ENCODE data around the gene GCA. TPM values are rescaled to one million over a fixed set of nuclear protein-coding genes. Genes with fewer than 3 reads are reported as not detected.

GCA gene
- total RNA-seq, 1 donor from 2014 or later: 45.1 TPM

GRCh38 chr2:162301151-162301804, 42.7 kb upstream of the GCA start:
- TF ChIP-seq CTCF (IDR thresholded peaks at IDR 0.05): peak; percentile 54 to 92 (median 86)
- Histone ChIP-seq H3K4me3 (no peak overlapping the region), H3K9me3 (no peaks in the 10 kb centered on the region), H3K27me3 (no peaks in the 10 kb centered on the region), H3K27ac (no peak overlapping the region), H3K36me3 (peaks cover 0 to 5% of the 10 kb centered on the region in 2 donors), H3K4me1 (no peaks in the 10 kb centered on the region)
- no peak for DNase-seq (ENCODE audit: low spot score in 2 of 2)
- intact Hi-C loops (cut with DNase I): loop anchor here (5.0 to 10.0 kb wide), 2 partner anchors 149 to 296 kb away; partner anchors contain the start of gene GCG

- no peaks in the 10 kb centered on the region for H3K27me3 ChIP-seq
- intact Hi-C loops (cut with DNase I): loop anchor here (5.0 to 10.0 kb wide), 2 partner anchors 150 to 297 kb away; partner anchors contain the start of gene GCG
Measured at GRCh38 chr2:162301877-162302276, 42.1 kb upstream of the GCA start.

GRCh38 chr2:162305901-162306300, 38.0 kb upstream of the GCA start:
- Histone ChIP-seq H3K4me3 (no peak overlapping the region), H3K27me3 (no peaks in the 10 kb centered on the region), H3K36me3 (peaks cover 2 to 14% of the 10 kb centered on the region in 2 donors), H3K9me3 (no peaks in the 10 kb centered on the region), H3K4me1 (no peaks in the 10 kb centered on the region), H3K27ac (no peak overlapping the region)
- no peak for DNase-seq (ENCODE audit: low spot score in 2 of 2)
- TF ChIP-seq CTCF (IDR thresholded peaks at IDR 0.05): no peak
- intact Hi-C loops (cut with DNase I): loop anchor here (10.0 kb wide), 1 partner anchor 301 kb away; no protein-coding TSS in a partner anchor

More at GRCh38 chr2:162301877-162302276, 42.1 kb upstream of the GCA start:
- no peak for DNase-seq (ENCODE audit: low spot score in 2 of 2)
- Histone ChIP-seq H3K9me3 (no peaks in the 10 kb centered on the region), H3K36me3 (peaks cover 0 to 5% of the 10 kb centered on the region in 2 donors), H3K4me1 (no peaks in the 10 kb centered on the region), H3K4me3 (no peak overlapping the region), H3K27ac (no peak overlapping the region)
- no peak for TF ChIP-seq CTCF (IDR thresholded peaks at IDR 0.05)

- Histone ChIP-seq H3K9me3 (no peaks in the 10 kb centered on the region), H3K36me3 (peaks cover 2 to 14% of the 10 kb centered on the region in 2 donors), H3K27me3 (no peaks in the 10 kb centered on the region), H3K4me3 (no peak overlapping the region), H3K27ac (no peak overlapping the region), H3K4me1 (no peaks in the 10 kb centered on the region)
- no peak for DNase-seq (ENCODE audit: low spot score in 2 of 2)
- intact Hi-C loops (cut with DNase I): loop anchor here (10.0 kb wide), 1 partner anchor 304 kb away; no protein-coding TSS in a partner anchor
- TF ChIP-seq CTCF (IDR thresholded peaks at IDR 0.05): no peak
Measured at GRCh38 chr2:162308747-162309503, 35.0 kb upstream of the GCA start.

- no peak for TF ChIP-seq CTCF (IDR thresholded peaks at IDR 0.05)
- Histone ChIP-seq H3K36me3 (peaks cover 2 to 9% of the 10 kb centered on the region in 2 donors), H3K9me3 (no peaks in the 10 kb centered on the region), H3K4me3 (no peak overlapping the region), H3K27ac (no peak overlapping the region), H3K27me3 (no peaks in the 10 kb centered on the region), H3K4me1 (peaks cover 5 to 10% of the 10 kb centered on the region in 2 donors)
- intact Hi-C loops (cut with DNase I): no loop called here
- DNase-seq (ENCODE audit: low spot score in 2 of 2): no peak
Measured at GRCh38 chr2:162312853-162313252, 31.1 kb upstream of the GCA start.
